ENCODE results near the gene IL26.

The IL26 gene

DNA sequence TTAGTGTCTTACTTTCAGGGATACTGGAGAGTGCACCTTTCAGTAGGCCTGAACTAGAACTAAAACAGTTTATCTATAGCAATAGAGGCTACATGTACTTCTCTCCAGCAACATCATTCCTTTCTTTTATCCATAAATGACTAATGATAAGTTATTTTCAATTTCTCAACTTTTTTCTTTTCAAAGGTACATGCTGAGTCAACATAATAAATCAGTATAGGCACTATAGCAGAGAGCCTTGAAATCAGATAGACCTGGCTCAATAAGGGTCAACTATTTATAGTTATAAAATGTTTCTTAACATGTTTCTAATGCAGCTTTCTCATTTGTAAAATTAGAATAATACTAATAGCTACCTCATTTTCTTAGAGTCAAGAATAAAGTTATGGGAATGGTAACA, 22.2 kb upstream of the IL26 start:
- Histone ChIP-seq H3K9me3 (replicated peaks in 1 of 2; ENCODE audit: control insufficient read depth in 2 of 2, insufficient read depth in 1 of 2, low read depth in 1 of 2, low read length in 2 of 2) (peaks cover 0 to 6% of the 10 kb centered on the region in 2 donors), H3K27me3 (ENCODE audit: control insufficient read depth in 3 of 3, insufficient read depth in 3 of 3, low read depth in 1 of 3, low read length in 3 of 3) (peaks cover 0 to 1% (median 0%) of the 10 kb centered on the region in 3 experiments), H3K4me1 (ENCODE audit: control insufficient read depth in 2 of 2, insufficient read depth in 1 of 2, low read depth in 1 of 2, low read length in 2 of 2) (peaks cover 6 to 9% of the 10 kb centered on the region in 2 donors)

DNA sequence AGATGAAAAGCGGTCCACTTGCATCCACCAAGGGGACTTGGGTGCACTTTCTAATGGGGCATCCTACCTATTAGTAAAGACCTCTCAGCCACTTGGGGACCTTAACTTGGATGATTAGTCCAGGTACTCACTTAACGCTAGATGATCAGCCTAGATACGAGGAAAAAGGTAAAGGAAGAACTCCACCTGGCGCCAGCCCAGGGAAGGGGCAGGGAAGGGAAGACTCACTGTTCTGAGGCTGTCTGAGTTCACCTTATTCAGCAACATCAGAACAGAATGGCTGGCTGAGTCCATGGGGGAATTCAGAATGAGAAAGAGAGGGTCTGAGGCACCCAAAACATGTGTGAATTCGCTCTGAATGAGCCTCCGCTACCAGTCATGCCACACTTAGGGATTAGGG, 20.7 kb upstream of the IL26 start:
- Histone ChIP-seq H3K18ac (ENCODE audit: low read length) (no peak overlapping the region), H3K23ac (ENCODE audit: low read depth, low read length, poor library complexity) (no peak overlapping the region), H3K4me2 (ENCODE audit: insufficient read depth, low read length, poor library complexity, severe bottlenecking) (no peak overlapping the region), H3K9me3 (replicated peaks in 1 of 2; ENCODE audit: control insufficient read depth in 2 of 2, insufficient read depth in 1 of 2, low read depth in 1 of 2, low read length in 2 of 2) (peaks cover 0 to 4% of the 10 kb centered on the region in 2 donors), H3K14ac (ENCODE audit: low read length) (no peak overlapping the region), H2BK120ac (ENCODE audit: low read depth, low read length) (no peak overlapping the region), H2BK5ac (ENCODE audit: low read length) (no peak overlapping the region), H3K4ac (ENCODE audit: low read length) (no peak overlapping the region), H3K27ac (replicated peaks; ENCODE audit: low read length) (no peak overlapping the region), H3K4me3 (ENCODE audit: low read length in 2 of 2) (no peak overlapping the region), H3K79me1 (ENCODE audit: low read depth, low read length) (no peaks in the 10 kb centered on the region), H3K27me3 (ENCODE audit: control insufficient read depth in 3 of 3, insufficient read depth in 3 of 3, low read depth in 1 of 3, low read length in 3 of 3) (no peaks in the 10 kb centered on the region), H3K4me1 (ENCODE audit: control insufficient read depth in 2 of 2, insufficient read depth in 1 of 2, low read depth in 1 of 2, low read length in 2 of 2) (peaks cover 6 to 9% of the 10 kb centered on the region in 2 donors), H3K36me3 (replicated peaks in 1 of 2; ENCODE audit: control insufficient read depth in 2 of 2, insufficient read depth in 2 of 2, low read length in 2 of 2) (no peaks in the 10 kb centered on the region), H2AK5ac (ENCODE audit: low read depth, low read length) (no peak overlapping the region), H4K91ac (ENCODE audit: low read depth, low read length, poor library complexity) (no peak overlapping the region), H2BK15ac (ENCODE audit: low read length) (no peak overlapping the region), H2BK12ac (ENCODE audit: low read length) (no peak overlapping the region), H2AFZ (ENCODE audit: low read length) (no peak overlapping the region), H4K8ac (ENCODE audit: low read depth, low read length) (no peak overlapping the region), H3K9ac (ENCODE audit: low read depth, low read length, poor library complexity) (no peak overlapping the region)
- WGBS, 2 donors (ENCODE audit: extremely low coverage in 2 of 2, insufficient read length in 2 of 2, insufficient replicate concordance in 1 of 2): no CpG with 5 or more reads among the region's 6 CpGs
- no peak for DNase-seq (ENCODE audit: low spot score)

More for the DNA sequence above, 22.2 kb upstream of the IL26 start:
- Histone ChIP-seq H2BK15ac (ENCODE audit: low read length) (no peak overlapping the region), H2BK120ac (ENCODE audit: low read depth, low read length) (no peak overlapping the region), H2AK5ac (ENCODE audit: low read depth, low read length) (no peak overlapping the region), H2BK12ac (ENCODE audit: low read length) (no peak overlapping the region), H4K91ac (ENCODE audit: low read depth, low read length, poor library complexity) (no peak overlapping the region), H3K4ac (ENCODE audit: low read length) (no peak overlapping the region), H3K18ac (ENCODE audit: low read length) (no peak overlapping the region), H3K79me1 (ENCODE audit: low read depth, low read length) (no peaks in the 10 kb centered on the region), H3K27ac (replicated peaks; ENCODE audit: low read length) (no peak overlapping the region), H3K14ac (ENCODE audit: low read length) (no peak overlapping the region), H3K36me3 (replicated peaks in 1 of 2; ENCODE audit: control insufficient read depth in 2 of 2, insufficient read depth in 2 of 2, low read length in 2 of 2) (no peaks in the 10 kb centered on the region), H2BK5ac (ENCODE audit: low read length) (no peak overlapping the region), H2AFZ (ENCODE audit: low read length) (no peak overlapping the region), H3K4me3 (ENCODE audit: low read length in 2 of 2) (no peak overlapping the region), H4K8ac (ENCODE audit: low read depth, low read length) (no peak overlapping the region), H3K23ac (ENCODE audit: low read depth, low read length, poor library complexity) (no peak overlapping the region), H3K4me2 (ENCODE audit: insufficient read depth, low read length, poor library complexity, severe bottlenecking) (no peak overlapping the region), H3K9ac (ENCODE audit: low read depth, low read length, poor library complexity) (no peak overlapping the region)
- DNase-seq (ENCODE audit: low spot score): no peak

DNA sequence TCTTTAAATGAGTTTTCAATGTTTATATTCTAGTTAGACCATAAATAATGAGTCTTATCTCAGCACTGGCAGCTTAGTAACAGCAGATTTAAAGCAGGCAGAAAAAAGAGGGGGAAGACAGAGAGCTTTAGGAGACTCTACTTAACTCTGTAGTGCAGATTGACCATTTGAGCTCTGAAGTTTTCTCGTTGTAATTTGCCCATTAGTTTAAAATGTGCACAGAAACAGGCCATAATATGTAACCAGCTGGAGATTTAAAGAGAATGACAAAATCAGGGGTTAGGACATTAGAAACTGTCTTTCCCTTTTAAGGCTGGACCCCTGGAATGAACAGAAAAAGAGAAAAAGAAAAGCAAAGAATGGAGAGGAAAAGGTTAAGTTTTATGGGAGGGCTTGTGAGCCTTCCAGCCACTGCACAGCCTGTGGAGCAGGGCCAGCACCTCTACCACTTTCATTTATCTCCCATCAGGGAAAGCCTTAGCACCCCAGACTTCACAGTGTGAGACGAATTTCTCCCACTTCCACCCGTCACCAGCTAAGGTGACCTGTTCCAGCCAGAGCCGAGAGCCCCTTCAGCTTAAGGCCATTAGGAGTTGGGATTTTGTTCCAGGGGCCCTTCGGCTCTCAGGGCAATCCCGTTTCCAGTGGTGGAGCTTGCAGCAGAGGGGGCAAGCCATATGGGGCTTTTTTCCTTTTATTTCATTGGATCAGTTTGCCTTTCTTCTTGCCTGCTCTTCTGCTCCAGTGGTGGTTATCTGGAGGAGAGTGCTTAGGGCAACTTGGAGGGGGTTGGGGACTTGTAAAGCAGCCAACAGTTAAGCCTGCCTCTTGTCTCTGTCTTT, 19.8 kb upstream of the IL26 start:
- no peak for DNase-seq (ENCODE audit: low spot score)
- peak overlapping the region; percentile 23 for H3K4me2 ChIP-seq (ENCODE audit: insufficient read depth, low read length, poor library complexity, severe bottlenecking)

DNA sequence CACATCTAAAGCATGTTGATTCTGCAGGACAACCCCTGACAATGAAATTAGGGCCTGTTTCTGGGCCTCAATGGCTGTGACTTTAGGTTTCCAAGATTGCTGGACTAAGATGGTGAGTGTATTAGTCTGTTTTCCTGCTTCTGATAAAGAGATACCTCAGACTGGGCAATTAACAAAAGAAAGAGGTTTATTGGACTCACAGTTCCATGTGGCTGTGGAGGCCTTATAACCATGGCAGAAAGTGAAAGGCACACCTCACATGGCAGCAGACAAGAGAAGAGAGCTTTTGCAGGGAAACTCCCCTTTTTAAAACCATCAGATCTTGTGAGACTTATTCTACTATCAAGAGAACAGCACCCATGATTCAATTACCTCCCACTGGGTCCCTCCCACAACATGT, 17.2 kb upstream of the IL26 start:
- Histone ChIP-seq H2BK12ac (ENCODE audit: low read length) (no peak overlapping the region), H2BK120ac (ENCODE audit: low read depth, low read length) (no peak overlapping the region), H3K4ac (ENCODE audit: low read length) (no peak overlapping the region)

More for the DNA sequence above, 19.8 kb upstream of the IL26 start:
- Histone ChIP-seq H4K8ac (ENCODE audit: low read depth, low read length) (no peak overlapping the region), H3K23ac (ENCODE audit: low read depth, low read length, poor library complexity) (no peak overlapping the region), H3K14ac (ENCODE audit: low read length) (no peak overlapping the region), H3K4me3 (ENCODE audit: low read length in 2 of 2) (no peak overlapping the region), H3K9ac (ENCODE audit: low read depth, low read length, poor library complexity) (no peak overlapping the region), H2BK5ac (ENCODE audit: low read length) (no peak overlapping the region), H3K4me1 (ENCODE audit: control insufficient read depth in 2 of 2, insufficient read depth in 1 of 2, low read depth in 1 of 2, low read length in 2 of 2) (peaks cover 4 to 8% of the 10 kb centered on the region in 2 donors), H4K91ac (ENCODE audit: low read depth, low read length, poor library complexity) (no peak overlapping the region), H2BK120ac (ENCODE audit: low read depth, low read length) (no peak overlapping the region), H3K36me3 (replicated peaks in 1 of 2; ENCODE audit: control insufficient read depth in 2 of 2, insufficient read depth in 2 of 2, low read length in 2 of 2) (no peaks in the 10 kb centered on the region), H3K27ac (replicated peaks; ENCODE audit: low read length) (peak overlapping the region; percentile 29), H3K4ac (ENCODE audit: low read length) (no peak overlapping the region), H3K79me1 (ENCODE audit: low read depth, low read length) (no peaks in the 10 kb centered on the region), H2BK12ac (ENCODE audit: low read length) (no peak overlapping the region), H2AK5ac (ENCODE audit: low read depth, low read length) (no peak overlapping the region), H2AFZ (ENCODE audit: low read length) (peak overlapping the region; percentile 53), H2BK15ac (ENCODE audit: low read length) (no peak overlapping the region), H3K18ac (ENCODE audit: low read length) (no peak overlapping the region), H3K9me3 (replicated peaks in 1 of 2; ENCODE audit: control insufficient read depth in 2 of 2, insufficient read depth in 1 of 2, low read depth in 1 of 2, low read length in 2 of 2) (peaks cover 0 to 4% of the 10 kb centered on the region in 2 donors), H3K27me3 (ENCODE audit: control insufficient read depth in 3 of 3, insufficient read depth in 3 of 3, low read depth in 1 of 3, low read length in 3 of 3) (no peaks in the 10 kb centered on the region)
- no CpG with 5 or more reads among the region's 6 CpGs for WGBS, 2 donors (ENCODE audit: extremely low coverage in 2 of 2, insufficient read length in 2 of 2, insufficient replicate concordance in 1 of 2)

More for the DNA sequence above, 17.2 kb upstream of the IL26 start:
- Histone ChIP-seq H2BK5ac (ENCODE audit: low read length) (no peak overlapping the region), H3K4me3 (ENCODE audit: low read length in 2 of 2) (no peak overlapping the region), H3K14ac (ENCODE audit: low read length) (no peak overlapping the region), H3K9me3 (replicated peaks in 1 of 2; ENCODE audit: control insufficient read depth in 2 of 2, insufficient read depth in 1 of 2, low read depth in 1 of 2, low read length in 2 of 2) (peaks cover 0 to 4% of the 10 kb centered on the region in 2 donors), H3K4me2 (ENCODE audit: insufficient read depth, low read length, poor library complexity, severe bottlenecking) (no peak overlapping the region), H3K18ac (ENCODE audit: low read length) (no peak overlapping the region), H2AK5ac (ENCODE audit: low read depth, low read length) (no peak overlapping the region), H3K4me1 (ENCODE audit: control insufficient read depth in 2 of 2, insufficient read depth in 1 of 2, low read depth in 1 of 2, low read length in 2 of 2) (peaks cover 4 to 7% of the 10 kb centered on the region in 2 donors), H3K23ac (ENCODE audit: low read depth, low read length, poor library complexity) (no peak overlapping the region), H3K36me3 (replicated peaks in 1 of 2; ENCODE audit: control insufficient read depth in 2 of 2, insufficient read depth in 2 of 2, low read length in 2 of 2) (no peaks in the 10 kb centered on the region), H3K27ac (replicated peaks; ENCODE audit: low read length) (no peak overlapping the region), H2BK15ac (ENCODE audit: low read length) (no peak overlapping the region), H3K27me3 (ENCODE audit: control insufficient read depth in 3 of 3, insufficient read depth in 3 of 3, low read depth in 1 of 3, low read length in 3 of 3) (no peaks in the 10 kb centered on the region), H2AFZ (ENCODE audit: low read length) (no peak overlapping the region), H4K91ac (ENCODE audit: low read depth, low read length, poor library complexity) (no peak overlapping the region), H3K79me1 (ENCODE audit: low read depth, low read length) (no peaks in the 10 kb centered on the region), H3K9ac (ENCODE audit: low read depth, low read length, poor library complexity) (no peak overlapping the region), H4K8ac (ENCODE audit: low read depth, low read length) (no peak overlapping the region)
- no peak for DNase-seq (ENCODE audit: low spot score)

Measured in neuronal stem cell (in vitro differentiated cells).